Trophoblast cell (in vitro differentiated cells and primary cell): ENCODE data around the gene WDR81.
"Not testable (repeated sequence)": the region's sequence is repeated elsewhere in the genome, so short reads cannot be mapped to it uniquely, and the experiment has no call there.

Source experiments
- DNase-seq, 2 donors: peaks; one replicate each; pipeline ENCODE4 v3.0.0-alpha.2; 2016
- H2AFZ ChIP-seq: 2 replicates; pipeline ENCODE4 v1.6.1; 2013; ENCODE audit warnings: low read length, moderate library complexity, mild to moderate bottlenecking; ENCODE audit not compliant: insufficient read depth, poor library complexity
- H2AK5ac ChIP-seq: 2 replicates; pipeline ENCODE4 v1.6.1; 2013; ENCODE audit warnings: mild to moderate bottlenecking, low read length
- H2BK120ac ChIP-seq: 2 replicates; pipeline ENCODE4 v1.6.1; 2013; ENCODE audit warnings: low read length, mild to moderate bottlenecking, moderate library complexity; ENCODE audit not compliant: insufficient read depth, poor library complexity
- H2BK12ac ChIP-seq: 2 replicates; pipeline ENCODE4 v1.6.1; 2013; ENCODE audit warnings: mild to moderate bottlenecking, low read length, moderate library complexity
- H2BK5ac ChIP-seq: 2 replicates; pipeline ENCODE4 v1.6.1; 2013; ENCODE audit warnings: low read length, low read depth, moderate library complexity, mild to moderate bottlenecking; ENCODE audit not compliant: poor library complexity
- H3K14ac ChIP-seq: 2 replicates; pipeline ENCODE4 v1.6.1; 2013; ENCODE audit warnings: mild to moderate bottlenecking, low read length
- H3K18ac ChIP-seq: 2 replicates; pipeline ENCODE4 v1.6.1; 2013; ENCODE audit warnings: mild to moderate bottlenecking, low read length
- H3K23ac ChIP-seq: 2 replicates; pipeline ENCODE4 v1.6.1; 2013; ENCODE audit warnings: low read length
- H3K27ac ChIP-seq: 2 replicates; pipeline ENCODE4 v1.5.1; 2013; ENCODE audit warnings: low read depth, mild to moderate bottlenecking, inconsistent platforms, low read length, moderate library complexity
- H3K27me3 ChIP-seq: 2 replicates; pipeline ENCODE4 v1.6.1; 2013; ENCODE audit warnings: inconsistent platforms, mild to moderate bottlenecking, low read length, moderate library complexity; ENCODE audit not compliant: insufficient read depth
- H3K36me3 ChIP-seq, 2 experiments: 1 replicate in 1 of 2; 2 replicates in 1 of 2; pipeline ENCODE4 v1.6.1; 2013; ENCODE audit warnings: low read length in 2 of 2, mild to moderate bottlenecking in 2 of 2, moderate library complexity in 1 of 2; ENCODE audit not compliant: insufficient read depth in 2 of 2, control insufficient read depth in 1 of 2
- H3K4ac ChIP-seq: 2 replicates; pipeline ENCODE4 v1.6.1; 2013; ENCODE audit warnings: low read depth, mild to moderate bottlenecking, low read length, moderate library complexity
- H3K4me1 ChIP-seq, 2 experiments: 1 replicate in 1 of 2; 2 replicates in 1 of 2; pipeline ENCODE4 v1.6.1; 2013; ENCODE audit warnings: low read length in 2 of 2, mild to moderate bottlenecking in 2 of 2, moderate library complexity in 1 of 2; ENCODE audit not compliant: insufficient read depth in 2 of 2, control insufficient read depth in 1 of 2
- H3K4me2 ChIP-seq: 2 replicates; pipeline ENCODE4 v1.6.1; 2013; ENCODE audit warnings: inconsistent platforms, mild to moderate bottlenecking, low read length, moderate library complexity
- H3K4me3 ChIP-seq: 2 replicates; pipeline ENCODE4 v1.5.1; 2013; ENCODE audit warnings: mild to moderate bottlenecking, low read depth, low read length, inconsistent platforms
- H3K79me1 ChIP-seq: one replicate; pipeline ENCODE4 v1.6.1; 2013; ENCODE audit warnings: low read length
- H3K79me2 ChIP-seq: 2 replicates; pipeline ENCODE4 v1.6.1; 2013; ENCODE audit warnings: low read length, mild to moderate bottlenecking; ENCODE audit not compliant: control insufficient read depth, insufficient read depth, poor library complexity
- H3K9ac ChIP-seq: 2 replicates; pipeline ENCODE4 v1.6.1; 2013; ENCODE audit warnings: mild to moderate bottlenecking, low read length
- H3K9me3 ChIP-seq: 2 replicates; pipeline ENCODE4 v1.6.1; 2013; ENCODE audit warnings: low read depth, mild to moderate bottlenecking, control low read depth, inconsistent platforms, low read length; ENCODE audit not compliant: insufficient read depth
- H4K12ac ChIP-seq: 2 replicates; pipeline ENCODE4 v1.6.1; 2013; ENCODE audit warnings: low read depth, mild to moderate bottlenecking, low read length, moderate library complexity
- H4K8ac ChIP-seq: 2 replicates; pipeline ENCODE4 v1.6.1; 2013; ENCODE audit warnings: low read depth, mild to moderate bottlenecking, low read length, moderate library complexity
- H4K91ac ChIP-seq: one replicate; pipeline ENCODE4 v1.6.1; 2013; ENCODE audit warnings: low read depth, mild to moderate bottlenecking, low read length, moderate library complexity
- WGBS: extraction: QIAGEN DNeasy Blood & Tissue Kit; methylation state at CpG from one replicate; pipeline ENCODE4 v1.1.7; 2013; ENCODE audit warnings: missing lambda C conversion rate; ENCODE audit not compliant: insufficient read length, insufficient coverage; ENCODE audit errors: extremely low coverage; 5-methylcytosine and 5-hydroxymethylcytosine counted together

The WDR81 gene

GRCh38 chr17:1737531-1738291, 13.2 kb downstream of the WDR81 start:
- Histone ChIP-seq H3K27me3 (no peaks in the 10 kb centered on the region), H2AFZ (no peak overlapping the region), H2AK5ac (no peak overlapping the region), H3K79me2 (no peaks in the 10 kb centered on the region), H2BK12ac (no peak overlapping the region), H2BK5ac (no peak overlapping the region), H3K79me1 (no peaks in the 10 kb centered on the region), H3K27ac (no peak overlapping the region), H3K4me3 (no peak overlapping the region), H3K18ac (no peak overlapping the region), H3K9me3 (peaks cover 3% of the 10 kb centered on the region), H3K4ac (no peak overlapping the region), H4K12ac (no peak overlapping the region), H3K4me1 (peaks cover 3 to 9% of the 10 kb centered on the region in 2 experiments), H2BK120ac (no peak overlapping the region), H4K8ac (no peak overlapping the region), H3K23ac (no peak overlapping the region), H3K4me2 (no peak overlapping the region), H3K36me3 (peaks cover 12% of the 10 kb centered on the region in 2 experiments), H3K9ac (no peak overlapping the region), H3K14ac (no peak overlapping the region), H4K91ac (no peak overlapping the region)
- WGBS: no CpG with 5 or more reads among the region's 21 CpGs
- no peak for DNase-seq

GRCh38 chr17:1741899-1742298, 17.4 kb downstream of the WDR81 start:
- not testable (repeated sequence) for H3K27me3 ChIP-seq, H3K4me1 ChIP-seq, H3K27ac ChIP-seq, H2BK5ac ChIP-seq, H2AK5ac ChIP-seq, H3K4me2 ChIP-seq, H3K79me1 ChIP-seq, H3K9me3 ChIP-seq, DNase-seq, H4K8ac ChIP-seq, H3K23ac ChIP-seq, H3K18ac ChIP-seq, H2BK120ac ChIP-seq, H4K12ac ChIP-seq, H4K91ac ChIP-seq, H3K36me3 ChIP-seq, H3K4ac ChIP-seq, H2AFZ ChIP-seq, H3K79me2 ChIP-seq, H2BK12ac ChIP-seq, H3K9ac ChIP-seq, H3K4me3 ChIP-seq, H3K14ac ChIP-seq
- WGBS: no CpG with 5 or more reads among the region's 7 CpGs

GRCh38 chr17:1742371-1743087, 18.0 kb downstream of the WDR81 start, which contains the start of gene SERPINF2:
SERPINF2 (plus strand) TSS chr17:1742871; CDS start chr17:1744996, 2,125 bp downstream.
- no peak within 1 kb of the TSS for H2AK5ac ChIP-seq
- DNase-seq: no peak
- H2BK5ac ChIP-seq: no peak within 1 kb of the TSS
- H3K18ac ChIP-seq: no peak within 1 kb of the TSS
- no peak within 1 kb of the TSS for H3K27ac ChIP-seq
- H3K79me1 ChIP-seq: no peaks in the 10 kb centered on the region
- no peak within 1 kb of the TSS for H3K4me3 ChIP-seq
- peaks cover 4% of the 10 kb centered on the region in 2 experiments for H3K36me3 ChIP-seq
- WGBS: no CpG with 5 or more reads among the region's 10 CpGs
- H3K4ac ChIP-seq: no peak within 1 kb of the TSS
- no peaks in the 10 kb centered on the region for H3K4me1 ChIP-seq
- no peak within 1 kb of the TSS for H3K4me2 ChIP-seq
- peaks cover 3% of the 10 kb centered on the region for H3K9me3 ChIP-seq
- no peaks in the 10 kb centered on the region for H3K79me2 ChIP-seq
- H3K27me3 ChIP-seq: no peaks in the 10 kb centered on the region
- no peak within 1 kb of the TSS for H3K9ac ChIP-seq
- H4K12ac ChIP-seq: no peak within 1 kb of the TSS
- H2BK120ac ChIP-seq: no peak within 1 kb of the TSS
- H2AFZ ChIP-seq: no peak within 1 kb of the TSS
- no peak within 1 kb of the TSS for H3K23ac ChIP-seq
- no peak within 1 kb of the TSS for H4K91ac ChIP-seq
- H2BK12ac ChIP-seq: no peak within 1 kb of the TSS
- no peak within 1 kb of the TSS for H4K8ac ChIP-seq
- H3K14ac ChIP-seq: no peak within 1 kb of the TSS

DNA sequence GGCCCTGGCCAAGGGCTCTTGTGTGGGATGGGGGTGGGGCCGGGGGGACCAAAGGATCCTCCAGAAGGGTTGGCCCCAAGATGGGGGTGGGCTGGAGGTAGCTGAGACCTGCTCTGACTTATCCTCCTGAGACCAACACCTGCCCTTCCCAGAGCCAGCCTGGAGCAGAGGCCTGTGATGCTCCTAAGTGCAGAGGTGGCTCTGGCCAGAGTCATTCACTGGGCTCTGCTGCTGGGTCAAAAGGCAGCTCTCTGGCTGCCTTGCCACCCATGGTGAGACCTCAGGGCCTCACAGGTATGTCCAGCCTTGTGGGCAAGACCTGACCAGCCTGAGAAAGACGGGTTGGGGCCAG, 18.6 kb downstream of the WDR81 start:
- Histone ChIP-seq H3K9me3 (peaks cover 3% of the 10 kb centered on the region), H3K23ac (no peak overlapping the region), H2AK5ac (no peak overlapping the region), H4K91ac (no peak overlapping the region), H3K27ac (no peak overlapping the region), H2AFZ (no peak overlapping the region), H3K18ac (no peak overlapping the region), H3K79me2 (no peaks in the 10 kb centered on the region), H3K4ac (no peak overlapping the region), H2BK5ac (no peak overlapping the region), H3K4me3 (no peak overlapping the region), H4K8ac (no peak overlapping the region), H3K4me2 (no peak overlapping the region), H2BK120ac (no peak overlapping the region), H3K9ac (no peak overlapping the region), H3K36me3 (no peaks in the 10 kb centered on the region), H2BK12ac (no peak overlapping the region), H3K14ac (no peak overlapping the region), H3K27me3 (no peaks in the 10 kb centered on the region), H4K12ac (no peak overlapping the region), H3K79me1 (no peaks in the 10 kb centered on the region), H3K4me1 (no peaks in the 10 kb centered on the region)
- WGBS: no CpG with 5 or more reads among the region's 2 CpGs
- no peak for DNase-seq
